GM19467 (cell line): ENCODE measurements around the gene IL1B.

Experiments
- ATAC-seq: cut with Tn5 transposase; IDR thresholded peaks from one replicate; pipeline ENCODE4 v1.9.1; 2021; ENCODE audit warnings: mild to moderate bottlenecking, moderate library complexity; ENCODE audit not compliant: unreplicated experiment

Gene IL1B

GRCh38 chr2:112830682-112831512 is 5.7 kb downstream of the IL1B start:
- ATAC-seq, result no peak

GRCh38 chr2:112829961-112830681 is 6.5 kb downstream of the IL1B start:
- no peak for ATAC-seq

GRCh38 chr2:112829101-112829960 is 7.2 kb downstream of the IL1B start:
- no peak for ATAC-seq

- ATAC-seq, result no peak
These were observed 8.3 kb downstream of the IL1B start for GRCh38 chr2:112828251-112828691.

- no peak for ATAC-seq
These were observed 8.9 kb downstream of the IL1B start for GRCh38 chr2:112827604-112828185.

GRCh38 chr2:112827009-112827408 is 9.6 kb downstream of the IL1B start:
- no peak for ATAC-seq

GRCh38 chr2:112825706-112826105 is 10.9 kb downstream of the IL1B start:
- ATAC-seq, result no peak

- ATAC-seq, result no peak
These were observed 11.9 kb downstream of the IL1B start for GRCh38 chr2:112824694-112825085.

- no peak for ATAC-seq
These were observed 14.9 kb downstream of the IL1B start for GRCh38 chr2:112821682-112822081.

- peak; percentile 73 for ATAC-seq
These were observed 15.4 kb downstream of the IL1B start for GRCh38 chr2:112821142-112821541.

- no peak for ATAC-seq
These were observed 16.2 kb downstream of the IL1B start for GRCh38 chr2:112820343-112820742.

GRCh38 chr2:112819081-112819480 is 17.5 kb downstream of the IL1B start:
- ATAC-seq, result no peak

GRCh38 chr2:112818094-112818902 is 18.3 kb downstream of the IL1B start:
- ATAC-seq, result no peak

GRCh38 chr2:112817082-112817689 is 19.4 kb downstream of the IL1B start:
- ATAC-seq, result no peak

GRCh38 chr2:112814278-112814677 is 22.3 kb downstream of the IL1B start:
- no peak for ATAC-seq

GRCh38 chr2:112813280-112813966 is 23.2 kb downstream of the IL1B start:
- ATAC-seq, result no peak

- ATAC-seq, result no peak
These were observed 24.0 kb downstream of the IL1B start for GRCh38 chr2:112812318-112813267.

GRCh38 chr2:112811841-112812306 is 24.7 kb downstream of the IL1B start:
- ATAC-seq, result no peak
